ENCODE measurements around the gene CWF19L1. TPM values are rescaled to one million over a fixed set of nuclear protein-coding genes. Genes with fewer than 3 reads are reported as not detected.
A peak's percentile ranks its signal among the peaks of the same experiment; 100 is the strongest.

Gene CWF19L1
- polyA plus RNA-seq, 2 of the 4 experiments (the other 2 are of a cell fraction), result 24.7 to 30.2 TPM

DNA sequence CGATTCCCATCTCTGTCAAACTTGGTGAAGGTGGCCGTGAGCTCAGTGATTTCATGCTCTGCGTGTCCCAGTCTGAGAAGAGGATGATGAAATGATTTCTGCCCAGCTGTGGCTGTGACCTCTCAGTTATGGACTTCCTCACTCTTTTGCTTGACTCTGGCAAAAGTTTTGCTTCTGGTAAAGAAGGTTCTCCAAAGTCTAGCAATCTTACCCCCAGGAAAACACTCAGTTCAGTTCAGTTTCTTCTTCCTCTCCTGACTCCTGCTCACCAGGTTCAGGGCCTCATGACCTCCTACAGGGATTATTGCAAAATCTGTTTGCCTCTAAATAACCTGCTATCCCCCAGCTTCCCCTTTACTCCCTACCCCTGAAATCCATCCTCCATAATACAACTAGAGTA lies 23.9 kb upstream of the CWF19L1 start:
- Histone ChIP-seq H3K27ac (no peak overlapping the region), H3K9me3 (no peaks in the 10 kb centered on the region), H3K4me2 (no peak overlapping the region), H3K4me1 (peaks cover 21% of the 10 kb centered on the region), H3K4me3 (no peak overlapping the region)
- no peak for DNase-seq (ENCODE audit: low read depth in 1 of 2, low spot score in 1 of 2)
- TF ChIP-seq, protein P1, sequence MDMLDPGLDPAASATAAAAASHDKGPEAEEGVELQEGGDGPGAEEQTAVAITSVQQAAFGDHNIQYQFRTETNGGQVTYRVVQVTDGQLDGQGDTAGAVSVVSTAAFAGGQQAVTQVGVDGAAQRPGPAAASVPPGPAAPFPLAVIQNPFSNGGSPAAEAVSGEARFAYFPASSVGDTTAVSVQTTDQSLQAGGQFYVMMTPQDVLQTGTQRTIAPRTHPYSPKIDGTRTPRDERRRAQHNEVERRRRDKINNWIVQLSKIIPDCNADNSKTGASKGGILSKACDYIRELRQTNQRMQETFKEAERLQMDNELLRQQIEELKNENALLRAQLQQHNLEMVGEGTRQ (IDR thresholded peaks at IDR 0.05), result no peak
- no peak for TF ChIP-seq PBX3 (IDR thresholded peaks at IDR 0.05)
- TF ChIP-seq, protein P2, sequence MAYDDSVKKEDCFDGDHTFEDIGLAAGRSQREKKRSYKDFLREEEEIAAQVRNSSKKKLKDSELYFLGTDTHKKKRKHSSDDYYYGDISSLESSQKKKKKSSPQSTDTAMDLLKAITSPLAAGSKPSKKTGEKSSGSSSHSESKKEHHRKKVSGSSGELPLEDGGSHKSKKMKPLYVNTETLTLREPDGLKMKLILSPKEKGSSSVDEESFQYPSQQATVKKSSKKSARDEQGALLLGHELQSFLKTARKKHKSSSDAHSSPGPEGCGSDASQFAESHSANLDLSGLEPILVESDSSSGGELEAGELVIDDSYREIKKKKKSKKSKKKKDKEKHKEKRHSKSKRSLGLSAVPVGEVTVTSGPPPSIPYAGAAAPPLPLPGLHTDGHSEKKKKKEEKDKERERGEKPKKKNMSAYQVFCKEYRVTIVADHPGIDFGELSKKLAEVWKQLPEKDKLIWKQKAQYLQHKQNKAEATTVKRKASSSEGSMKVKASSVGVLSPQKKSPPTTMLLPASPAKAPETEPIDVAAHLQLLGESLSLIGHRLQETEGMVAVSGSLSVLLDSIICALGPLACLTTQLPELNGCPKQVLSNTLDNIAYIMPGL (CRISPR knock-in tag; IDR thresholded peaks at IDR 0.05; ENCODE audit: borderline replicate concordance), result no peak
- TF ChIP-seq, protein P3, sequence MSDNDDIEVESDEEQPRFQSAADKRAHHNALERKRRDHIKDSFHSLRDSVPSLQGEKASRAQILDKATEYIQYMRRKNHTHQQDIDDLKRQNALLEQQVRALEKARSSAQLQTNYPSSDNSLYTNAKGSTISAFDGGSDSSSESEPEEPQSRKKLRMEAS (IDR thresholded peaks at IDR 0.05), result no peak
- TF ChIP-seq CBX8 (IDR thresholded peaks at IDR 0.05), result no peak
- WGBS (ENCODE audit: missing lambda C conversion rate), result 53% methylated on average over 3 of the region's 3 CpGs
- CTCF ChIA-PET, result interaction anchor here (0.9 to 1.2 kb wide), 2 partner anchors 16 to 227 kb away, joined by 3 to 4 read pairs; no protein-coding TSS in a partner anchor
- no peak for FAIRE-seq
- POLR2A ChIA-PET, result no interaction called here
- ATAC-seq, result no peak

GRCh38 chr10:100289641-100290040 lies 22.2 kb upstream of the CWF19L1 start:
- WGBS (ENCODE audit: missing lambda C conversion rate), result 69% methylated on average over 2 of the region's 2 CpGs
- POLR2A ChIA-PET, result no interaction called here

GRCh38 chr10:100288196-100288595 lies 20.8 kb upstream of the CWF19L1 start:
- H3K4me1 ChIP-seq, result peaks cover 41% of the 10 kb centered on the region

More at GRCh38 chr10:100289641-100290040, 22.2 kb upstream of the CWF19L1 start:
- Histone ChIP-seq H3K4me2 (no peak overlapping the region), H3K4me1 (peaks cover 30% of the 10 kb centered on the region), H3K27ac (no peak overlapping the region), H3K4me3 (no peak overlapping the region), H3K9me3 (no peaks in the 10 kb centered on the region)
- no peak for ATAC-seq
- TF ChIP-seq FOXS1 (CRISPR knock-in tag; IDR thresholded peaks at IDR 0.05) (no peak), JUNB (IDR thresholded peaks at IDR 0.05) (no peak), HDAC2 (IDR thresholded peaks at IDR 0.05) (no peak), GATA3 (IDR thresholded peaks at IDR 0.05; ENCODE audit: borderline replicate concordance) (no peak), HEYL (CRISPR knock-in tag; IDR thresholded peaks at IDR 0.05) (no peak), CEBPB (IDR thresholded peaks at IDR 0.05) (no peak), ZNF302 (CRISPR knock-in tag; IDR thresholded peaks at IDR 0.05) (no peak), RCOR1 (IDR thresholded peaks at IDR 0.05; ENCODE audit: low read depth, low read length) (no peak), EHF (CRISPR knock-in tag; IDR thresholded peaks at IDR 0.05) (no peak), MAFK (IDR thresholded peaks at IDR 0.05; ENCODE audit: partially characterized antibody) (no peak), RFX5 (IDR thresholded peaks at IDR 0.05) (no peak), RAD21 (conservative IDR thresholded peaks at IDR 0.05 in 1 of 2, IDR thresholded peaks at IDR 0.05 in 1 of 2) (no peak), CTCF (IDR thresholded peaks at IDR 0.05) (no peak)
- TF ChIP-seq, protein P1 (IDR thresholded peaks at IDR 0.05), result no peak
- no peak for FAIRE-seq
- no peak for DNase-seq (ENCODE audit: low read depth in 1 of 2, low spot score in 1 of 2)
- CTCF ChIA-PET, result interaction anchor here (1.0 to 2.1 kb wide), 3 partner anchors 49 to 145 kb away, joined by 3 to 6 read pairs (median 5); no protein-coding TSS in a partner anchor

More at GRCh38 chr10:100288196-100288595, 20.8 kb upstream of the CWF19L1 start:
- POLR2A ChIA-PET, result no interaction called here
- Histone ChIP-seq H3K27ac (peak overlapping the region in 1 of 2 experiments; percentile 89; a peak in 1 of 6 replicates), H3K9me3 (no peaks in the 10 kb centered on the region), H3K4me2 (no peak overlapping the region), H3K4me3 (no peak overlapping the region)
- DNase-seq (ENCODE audit: low read depth in 1 of 2, low spot score in 1 of 2) (no peak), ATAC-seq (no peak), FAIRE-seq (no peak)
- CTCF ChIA-PET, result interaction anchor here (1.7 to 2.1 kb wide), 3 partner anchors 15 to 146 kb away, joined by 4 to 6 read pairs (median 5); no protein-coding TSS in a partner anchor
- no peak for TF ChIP-seq POLR2A (IDR thresholded peaks at IDR 0.05; ENCODE audit: low read length)
- 74% methylated on average over 5 of the region's 5 CpGs for WGBS (ENCODE audit: missing lambda C conversion rate)

Measured in A549 (cell line).